Subcutaneous adipose tissue (tissue), 4 donors: Measurements from ENCODE around the gene TOMM22. TPM values are rescaled to one million over a fixed set of nuclear protein-coding genes. Genes with fewer than 3 reads are reported as not detected.

Experiments used
- total RNA-seq, 4 donors: library from RNA; depleted of rRNA; stranded (reverse); fragments of >200 nt; gene quantifications; one replicate each; pipeline ENCODE4 v1.1.0, GENCODE V29; 2016
- TF ChIP-seq, protein P1 (sequence below): fragments of 450-650 bp; IDR thresholded peaks from one replicate; pipeline ENCODE4 v1.5.1; 2016; ENCODE audit warnings: low read depth, mild to moderate bottlenecking, control low read depth, antibody characterized with exemption, moderate library complexity

Gene TOMM22
- total RNA-seq, 4 donors from 2014 or later = 26.6 to 52.2 (median 30.0) TPM

- TF ChIP-seq, protein P1, sequence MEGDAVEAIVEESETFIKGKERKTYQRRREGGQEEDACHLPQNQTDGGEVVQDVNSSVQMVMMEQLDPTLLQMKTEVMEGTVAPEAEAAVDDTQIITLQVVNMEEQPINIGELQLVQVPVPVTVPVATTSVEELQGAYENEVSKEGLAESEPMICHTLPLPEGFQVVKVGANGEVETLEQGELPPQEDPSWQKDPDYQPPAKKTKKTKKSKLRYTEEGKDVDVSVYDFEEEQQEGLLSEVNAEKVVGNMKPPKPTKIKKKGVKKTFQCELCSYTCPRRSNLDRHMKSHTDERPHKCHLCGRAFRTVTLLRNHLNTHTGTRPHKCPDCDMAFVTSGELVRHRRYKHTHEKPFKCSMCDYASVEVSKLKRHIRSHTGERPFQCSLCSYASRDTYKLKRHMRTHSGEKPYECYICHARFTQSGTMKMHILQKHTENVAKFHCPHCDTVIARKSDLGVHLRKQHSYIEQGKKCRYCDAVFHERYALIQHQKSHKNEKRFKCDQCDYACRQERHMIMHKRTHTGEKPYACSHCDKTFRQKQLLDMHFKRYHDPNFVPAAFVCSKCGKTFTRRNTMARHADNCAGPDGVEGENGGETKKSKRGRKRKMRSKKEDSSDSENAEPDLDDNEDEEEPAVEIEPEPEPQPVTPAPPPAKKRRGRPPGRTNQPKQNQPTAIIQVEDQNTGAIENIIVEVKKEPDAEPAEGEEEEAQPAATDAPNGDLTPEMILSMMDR = no peak
Measured at GRCh38 chr22:38730411-38730871, 48.7 kb downstream of the TOMM22 start.

DNA sequence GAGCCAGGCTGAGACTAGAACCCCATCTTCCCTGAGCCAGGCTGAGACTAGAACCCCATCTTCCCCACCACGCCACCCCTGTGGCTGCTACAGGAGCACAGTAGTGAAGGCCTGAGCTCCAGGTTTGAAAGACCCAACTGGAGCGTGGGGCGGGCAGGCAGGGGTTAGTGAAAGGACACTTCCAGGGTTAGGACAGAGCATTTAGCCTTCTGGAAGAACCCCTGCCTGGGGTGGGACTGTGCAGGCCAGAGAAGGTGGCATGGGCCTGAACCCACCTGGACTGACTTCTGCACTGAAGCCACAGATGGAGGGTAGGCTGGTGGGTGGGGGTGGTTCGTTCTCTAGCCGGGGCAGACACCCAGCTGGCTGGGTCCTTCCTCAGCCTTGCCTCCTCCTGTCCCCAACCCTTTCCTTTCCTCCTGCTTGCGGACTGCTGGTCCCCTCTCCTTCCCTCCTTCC is 50.0 kb downstream of the TOMM22 start:
- TF ChIP-seq, protein P1 = no peak

GRCh38 chr22:38732251-38732815 is 50.6 kb downstream of the TOMM22 start:
- TF ChIP-seq, protein P1 = no peak

- TF ChIP-seq, protein P1 = no peak
Measured at GRCh38 chr22:38733329-38733723, 51.6 kb downstream of the TOMM22 start.

GRCh38 chr22:38733724-38734381 is 52.1 kb downstream of the TOMM22 start:
- TF ChIP-seq, protein P1 = no peak

DNA sequence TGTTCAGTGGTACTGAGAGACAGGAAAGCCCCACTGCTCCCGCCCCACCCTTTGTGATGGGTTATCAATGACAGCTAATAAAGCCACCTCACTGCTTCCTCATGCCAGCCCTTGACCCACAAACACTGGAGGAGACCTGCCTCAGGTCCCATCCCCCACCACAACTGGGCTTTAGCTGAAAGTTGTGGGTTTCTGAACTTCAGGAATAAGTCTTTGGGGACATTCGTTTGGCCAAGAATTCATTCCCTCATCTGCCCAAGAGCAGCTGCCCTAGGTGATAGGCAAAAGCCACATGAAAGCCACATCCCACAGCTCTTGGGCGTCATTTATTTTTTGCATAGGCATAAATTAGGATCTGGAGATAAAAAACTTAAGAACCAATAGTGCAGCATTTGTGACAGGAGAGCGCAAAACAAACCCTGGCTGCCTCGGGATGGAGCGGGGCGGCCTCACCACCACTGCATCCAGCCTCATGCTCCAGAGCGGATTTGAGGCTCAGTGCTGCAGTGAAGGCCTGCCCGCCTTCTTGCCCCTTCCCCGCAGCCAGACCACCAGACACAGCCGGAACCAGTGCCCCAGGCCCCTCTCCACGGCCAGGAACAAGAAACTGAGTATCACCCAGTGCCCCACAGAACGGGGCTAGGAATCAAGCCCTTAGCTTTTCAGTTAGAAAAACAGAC is 52.8 kb downstream of the TOMM22 start:
- TF ChIP-seq, protein P1 = no peak

Other genes starting within 250 kb of the TOMM22 start
- gene KCNJ4, start 226.8 kb upstream of the TOMM22 start, total RNA-seq = not detected
- gene KDELR3, start 213.9 kb upstream of the TOMM22 start, total RNA-seq = 10 to 100 TPM; 12.8 to 32.0 (median 20.1) TPM
- gene DDX17, start 175.6 kb upstream of the TOMM22 start, total RNA-seq = 100 to 1,000 TPM; 390 to 637 (median 507) TPM
- gene DMC1, start 111.8 kb upstream of the TOMM22 start, total RNA-seq = 1 to 10 TPM in 2 of 4 donors, not detected in 2; 2.9 to 5.1 TPM
- 1 to 10 TPM in 1 of 4 donors, under 1 TPM in 1, not detected in 2; 0.88 to 1.9 TPM for gene FAM227A, start 25.6 kb upstream of the TOMM22 start, total RNA-seq
- 10 to 100 TPM; 14.9 to 33.8 (median 17.4) TPM for gene CBY1, start 25.3 kb upstream of the TOMM22 start, total RNA-seq
- gene JOSD1, start 19.0 kb downstream of the TOMM22 start, total RNA-seq = 10 to 100 TPM; 35.9 to 59.2 (median 50.0) TPM
- 10 to 100 TPM; 15.7 to 35.2 (median 30.0) TPM for gene GTPBP1, start 24.0 kb downstream of the TOMM22 start, total RNA-seq
- 100 to 1,000 TPM; 177 to 749 (median 361) TPM for gene SUN2, start 74.0 kb downstream of the TOMM22 start, total RNA-seq
- 10 to 100 TPM in 2 of 4 donors, 1 to 10 TPM in 2; 5.8 to 14.3 (median 8.8) TPM for gene DNAL4, start 112.2 kb downstream of the TOMM22 start, total RNA-seq
- gene NPTXR, start 162.1 kb downstream of the TOMM22 start, total RNA-seq = 1 to 10 TPM; 2.0 to 5.3 (median 3.6) TPM
- gene CBX6, start 190.3 kb downstream of the TOMM22 start, total RNA-seq = 10 to 100 TPM in 3 of 4 donors, 1 to 10 TPM in 1; 9.3 to 28.8 (median 15.9) TPM